A549 (cell line): ENCODE measurements around the gene WDR72.

ENCODE experiments used
- CBX8 ChIP-seq: fragments of 200-600 bp; sonication (generic); IDR thresholded peaks from 2 replicates; pipeline ENCODE4 v1.6.1; 2016
- HDAC2 ChIP-seq: fragments of 200-600 bp; sonication (generic); IDR thresholded peaks from 2 replicates; pipeline ENCODE4 v1.6.1; 2016
- HMGXB4 ChIP-seq: fragments of 250-450 bp; sonication (Bioruptor Pico); IDR thresholded peaks from 2 replicates; pipeline ENCODE4 v1.5.0; 2021; ENCODE audit warnings: mild to moderate bottlenecking, moderate library complexity, borderline replicate concordance
- MYC ChIP-seq: IDR thresholded peaks from 2 replicates; pipeline ENCODE4 v1.6.1; 2012; ENCODE audit warnings: mild to moderate bottlenecking, inconsistent platforms, low read length, improper control_type of control experiment, borderline replicate concordance
- POLR2AphosphoS2 ChIP-seq: conservative IDR thresholded peaks from 2 replicates; pipeline ENCODE4 v1.6.1; 2012; ENCODE audit warnings: low read length, improper control_type of control experiment, inconsistent platforms
- RFX5 ChIP-seq: fragments of 450-650 bp; IDR thresholded peaks from 2 replicates; pipeline ENCODE4 v1.7.1; 2014; ENCODE audit warnings: antibody characterized with exemption, mild to moderate bottlenecking, moderate library complexity
- TF ChIP-seq, protein P1 (sequence below): IDR thresholded peaks from 2 replicates; pipeline ENCODE4 v1.6.1; 2012
- TF ChIP-seq, protein P2 (sequence below): fragments of >200 bp; sonication (Bioruptor Twin); formaldehyde crosslinking; IDR thresholded peaks from 3 replicates; pipeline ENCODE4 v1.5.1; 2016

- TF ChIP-seq CBX8, result no peak
- no peak for TF ChIP-seq HDAC2
- TF ChIP-seq POLR2AphosphoS2, result no peak
- TF ChIP-seq, protein P1, sequence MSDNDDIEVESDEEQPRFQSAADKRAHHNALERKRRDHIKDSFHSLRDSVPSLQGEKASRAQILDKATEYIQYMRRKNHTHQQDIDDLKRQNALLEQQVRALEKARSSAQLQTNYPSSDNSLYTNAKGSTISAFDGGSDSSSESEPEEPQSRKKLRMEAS, result no peak
- TF ChIP-seq, protein P2, sequence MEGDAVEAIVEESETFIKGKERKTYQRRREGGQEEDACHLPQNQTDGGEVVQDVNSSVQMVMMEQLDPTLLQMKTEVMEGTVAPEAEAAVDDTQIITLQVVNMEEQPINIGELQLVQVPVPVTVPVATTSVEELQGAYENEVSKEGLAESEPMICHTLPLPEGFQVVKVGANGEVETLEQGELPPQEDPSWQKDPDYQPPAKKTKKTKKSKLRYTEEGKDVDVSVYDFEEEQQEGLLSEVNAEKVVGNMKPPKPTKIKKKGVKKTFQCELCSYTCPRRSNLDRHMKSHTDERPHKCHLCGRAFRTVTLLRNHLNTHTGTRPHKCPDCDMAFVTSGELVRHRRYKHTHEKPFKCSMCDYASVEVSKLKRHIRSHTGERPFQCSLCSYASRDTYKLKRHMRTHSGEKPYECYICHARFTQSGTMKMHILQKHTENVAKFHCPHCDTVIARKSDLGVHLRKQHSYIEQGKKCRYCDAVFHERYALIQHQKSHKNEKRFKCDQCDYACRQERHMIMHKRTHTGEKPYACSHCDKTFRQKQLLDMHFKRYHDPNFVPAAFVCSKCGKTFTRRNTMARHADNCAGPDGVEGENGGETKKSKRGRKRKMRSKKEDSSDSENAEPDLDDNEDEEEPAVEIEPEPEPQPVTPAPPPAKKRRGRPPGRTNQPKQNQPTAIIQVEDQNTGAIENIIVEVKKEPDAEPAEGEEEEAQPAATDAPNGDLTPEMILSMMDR, result no peak
- TF ChIP-seq RFX5, result no peak
- TF ChIP-seq MYC, result no peak
- TF ChIP-seq HMGXB4, result no peak
Observed at GRCh38 chr15:53490341-53490740, 269.1 kb downstream of the WDR72 start.
